NCI-H510A treated with DMSO at 0.1 percent for 48 hours (cell line): ENCODE data around the gene HMGXB3.
"Not testable (repeated sequence)": the region's sequence is repeated elsewhere in the genome, so short reads cannot be mapped to it uniquely, and the experiment has no call there.

Experiments used
- DNase-seq: peaks from one replicate; lab custom pipeline; 2025; lab: John Stamatoyannopoulos, UW

HMGXB3 gene

DNA sequence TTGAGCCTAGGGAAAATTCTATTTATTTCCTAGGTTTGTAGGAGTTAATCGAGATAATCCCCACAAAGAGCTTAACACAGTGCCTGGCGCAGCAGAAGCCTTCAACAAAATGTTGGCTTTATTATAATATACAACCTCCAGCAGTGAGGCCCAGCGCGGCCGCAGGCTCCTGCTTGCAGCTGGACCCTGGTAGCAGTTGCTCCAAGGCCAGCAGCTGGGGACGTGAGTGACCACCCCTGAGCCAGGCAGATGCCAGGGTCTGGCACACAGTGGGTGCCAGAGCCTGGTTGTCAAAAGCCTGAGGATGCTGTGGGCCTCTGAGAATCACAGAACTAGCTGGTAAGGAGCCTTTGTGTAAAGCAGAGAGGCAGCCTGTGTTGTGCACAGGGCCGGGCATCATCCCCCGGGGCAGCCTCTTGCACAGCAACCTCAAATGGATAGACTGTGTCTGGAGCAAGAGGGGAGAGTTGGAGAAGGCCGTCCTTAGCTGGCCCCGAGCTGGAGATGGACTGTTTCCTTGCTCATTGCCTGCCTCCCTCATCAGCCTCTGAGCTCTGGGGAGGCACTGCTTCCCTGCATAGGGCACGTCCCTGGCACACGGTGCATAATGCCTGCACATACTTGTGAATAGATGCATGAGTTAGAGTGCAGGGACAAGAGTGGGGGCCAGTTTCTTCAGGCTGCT lies 68.6 kb downstream of the HMGXB3 start:
- no peak for DNase-seq

DNA sequence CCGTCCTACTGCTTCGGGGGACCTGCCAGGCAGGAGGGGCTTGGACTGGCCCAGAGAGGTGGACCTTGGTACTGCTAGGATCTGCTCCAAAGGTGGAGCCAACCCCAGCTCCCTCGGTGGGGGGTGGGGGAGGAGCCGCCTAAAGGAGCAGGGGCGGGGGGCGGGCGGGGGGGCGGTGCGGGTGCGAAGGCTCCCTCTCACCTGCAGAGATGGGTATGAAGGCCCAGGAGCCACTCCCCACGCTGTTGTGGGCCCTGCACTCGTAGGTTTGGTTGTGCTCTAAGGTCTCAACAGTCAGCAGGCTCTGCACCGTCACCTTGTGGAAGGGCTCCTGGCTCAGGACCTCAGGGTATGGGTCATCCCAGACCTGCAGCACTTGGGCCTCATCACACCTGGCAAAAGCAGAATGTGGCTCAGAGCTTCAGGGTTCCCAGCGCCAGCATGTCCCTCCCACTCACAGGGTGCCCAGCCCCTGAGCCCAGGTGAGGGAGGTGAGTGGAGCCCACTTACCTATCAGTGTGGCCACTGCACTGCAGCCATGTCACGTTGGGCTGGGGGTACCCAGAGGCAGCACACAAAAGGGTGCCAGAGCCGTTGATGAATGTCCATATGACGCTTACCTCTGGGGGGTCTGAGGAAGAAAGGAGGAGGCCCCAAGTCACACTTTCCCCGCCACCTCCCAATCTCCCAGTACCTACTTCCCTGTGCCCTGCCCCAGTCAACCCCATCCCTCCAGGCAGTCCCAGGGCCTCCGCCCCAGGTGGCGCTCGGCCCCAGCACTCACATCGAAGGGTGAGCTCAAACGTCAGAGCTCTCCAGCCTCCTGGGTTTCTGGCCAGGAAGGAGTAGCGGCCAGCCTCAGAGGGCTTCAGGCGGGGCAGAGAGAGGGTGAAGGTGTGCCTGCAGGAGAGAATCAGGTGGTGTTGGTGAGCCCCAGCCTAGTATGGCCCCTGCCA lies 69.4 kb downstream of the HMGXB3 start:
- no peak for DNase-seq

DNA sequence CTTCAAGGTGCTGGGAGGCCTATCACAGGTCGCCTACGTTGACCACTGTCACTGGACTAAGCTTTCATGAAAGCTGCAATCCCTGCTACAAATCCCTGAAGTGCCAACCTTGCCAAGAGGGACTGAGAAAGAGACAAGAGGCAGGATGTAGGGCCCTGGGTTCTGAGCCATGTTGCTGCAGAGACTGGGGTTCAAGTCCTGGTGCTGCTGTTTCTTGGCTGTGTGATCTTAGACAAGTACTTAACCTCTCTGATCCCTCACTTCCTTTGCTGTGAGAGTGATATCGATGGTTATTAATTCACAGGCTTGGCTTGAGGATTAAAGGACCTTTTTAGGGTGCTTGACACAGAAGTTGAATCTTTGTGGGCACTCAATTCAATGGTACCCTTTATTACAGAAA lies 70.3 kb downstream of the HMGXB3 start:
- DNase-seq = no peak

DNA sequence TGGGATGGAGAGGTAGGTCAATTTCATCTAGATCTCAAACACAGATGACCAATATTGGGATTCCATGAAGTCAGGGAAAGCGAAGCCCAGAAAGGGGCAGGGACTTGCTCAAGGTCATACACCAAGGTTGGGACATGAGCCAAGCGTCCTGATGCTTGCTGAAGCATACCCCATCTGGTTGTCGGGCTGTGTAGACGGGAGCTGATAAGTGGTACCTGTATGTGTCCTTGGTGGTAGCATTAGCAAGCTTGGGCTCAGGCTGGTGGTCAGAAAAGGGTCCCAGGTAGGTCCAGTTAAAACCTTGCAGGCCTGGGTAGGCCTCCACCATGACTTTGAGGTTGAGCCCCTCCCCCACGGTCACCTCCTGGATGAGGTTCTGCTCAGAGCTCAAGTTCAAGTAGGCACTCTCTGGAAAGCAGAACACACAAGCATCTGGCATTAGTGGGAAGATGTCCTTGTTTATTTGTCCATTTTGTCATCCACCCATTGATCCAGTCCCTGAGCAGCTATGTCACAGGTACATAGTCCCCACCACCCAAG lies 72.6 kb downstream of the HMGXB3 start:
- no peak for DNase-seq

DNA sequence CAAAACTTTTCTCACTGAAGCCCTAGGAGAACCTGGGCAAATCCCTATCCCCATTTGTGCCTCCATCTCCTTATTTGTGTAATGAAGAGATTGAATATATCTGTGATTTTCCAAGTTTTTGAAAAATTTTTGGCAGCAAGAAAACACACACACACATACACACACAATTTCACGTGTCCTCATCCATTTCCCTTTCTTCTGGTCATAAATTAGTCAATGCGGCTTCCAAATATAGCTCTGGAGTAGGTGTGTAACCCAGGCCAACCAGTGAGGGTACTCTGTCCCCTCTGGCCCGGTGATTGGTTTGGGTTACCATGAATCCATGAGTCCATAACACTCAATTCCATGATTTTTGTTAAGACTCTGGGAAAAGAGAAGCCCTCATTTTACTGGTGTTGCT lies 73.1 kb downstream of the HMGXB3 start:
- no peak for DNase-seq

DNA sequence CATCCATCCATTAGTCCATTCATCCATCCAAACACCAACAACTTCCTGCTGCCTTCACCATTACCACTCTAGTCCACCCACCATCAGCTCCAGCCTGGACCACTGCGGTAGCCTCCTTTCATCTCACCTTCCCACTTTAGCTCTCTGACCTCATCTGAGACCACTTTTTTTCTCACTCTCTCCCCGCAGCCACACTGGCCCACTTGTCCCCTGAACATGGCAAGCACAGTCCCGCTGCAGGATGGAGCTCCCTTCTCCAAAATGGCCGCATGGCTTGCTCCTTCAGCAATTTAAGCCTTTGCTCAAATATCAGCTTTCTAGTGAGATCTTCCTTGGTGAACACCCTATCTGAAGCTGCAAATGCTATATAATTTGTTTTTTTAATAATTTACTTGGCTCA lies 74.7 kb downstream of the HMGXB3 start:
- DNase-seq = no peak

DNA sequence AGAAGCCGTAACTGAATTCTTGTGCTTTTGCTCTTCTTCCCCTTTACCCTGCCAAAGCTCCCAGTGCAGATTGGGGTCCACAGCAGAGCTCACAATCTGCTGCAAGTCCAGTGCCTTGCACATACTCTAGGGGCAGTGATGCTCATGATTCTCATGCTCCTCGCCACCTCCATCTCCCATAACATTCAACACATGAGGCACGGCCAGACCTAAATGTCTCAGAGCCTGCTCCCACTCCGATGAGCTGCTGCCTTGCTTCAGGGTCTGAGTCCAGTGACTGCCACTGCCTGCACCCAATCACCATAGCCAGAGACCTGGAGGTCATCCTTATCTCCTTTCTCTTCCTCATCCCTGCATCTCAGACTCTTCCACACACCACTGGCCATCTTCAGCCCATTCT lies 75.3 kb downstream of the HMGXB3 start:
- no peak for DNase-seq

DNA sequence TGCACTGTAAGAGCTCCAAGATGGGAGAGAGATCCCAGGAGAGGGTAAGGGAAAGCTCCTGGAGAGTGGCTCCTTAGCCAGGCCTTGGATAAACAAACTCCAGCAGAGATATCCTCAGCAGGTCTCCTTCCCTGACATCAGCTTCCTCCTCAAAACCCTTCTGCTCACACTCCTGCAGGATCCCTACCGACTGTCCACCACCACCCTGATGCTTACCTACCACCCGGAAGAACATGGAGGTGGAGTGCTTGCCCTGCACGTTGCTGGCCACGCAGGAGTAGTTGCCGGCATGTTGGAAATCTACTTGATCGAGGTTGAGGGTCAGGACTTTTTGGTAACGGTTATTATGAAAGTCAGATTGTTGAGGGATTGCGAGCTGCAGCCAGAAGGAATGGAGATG lies 76.5 kb downstream of the HMGXB3 start:
- DNase-seq = no peak

DNA sequence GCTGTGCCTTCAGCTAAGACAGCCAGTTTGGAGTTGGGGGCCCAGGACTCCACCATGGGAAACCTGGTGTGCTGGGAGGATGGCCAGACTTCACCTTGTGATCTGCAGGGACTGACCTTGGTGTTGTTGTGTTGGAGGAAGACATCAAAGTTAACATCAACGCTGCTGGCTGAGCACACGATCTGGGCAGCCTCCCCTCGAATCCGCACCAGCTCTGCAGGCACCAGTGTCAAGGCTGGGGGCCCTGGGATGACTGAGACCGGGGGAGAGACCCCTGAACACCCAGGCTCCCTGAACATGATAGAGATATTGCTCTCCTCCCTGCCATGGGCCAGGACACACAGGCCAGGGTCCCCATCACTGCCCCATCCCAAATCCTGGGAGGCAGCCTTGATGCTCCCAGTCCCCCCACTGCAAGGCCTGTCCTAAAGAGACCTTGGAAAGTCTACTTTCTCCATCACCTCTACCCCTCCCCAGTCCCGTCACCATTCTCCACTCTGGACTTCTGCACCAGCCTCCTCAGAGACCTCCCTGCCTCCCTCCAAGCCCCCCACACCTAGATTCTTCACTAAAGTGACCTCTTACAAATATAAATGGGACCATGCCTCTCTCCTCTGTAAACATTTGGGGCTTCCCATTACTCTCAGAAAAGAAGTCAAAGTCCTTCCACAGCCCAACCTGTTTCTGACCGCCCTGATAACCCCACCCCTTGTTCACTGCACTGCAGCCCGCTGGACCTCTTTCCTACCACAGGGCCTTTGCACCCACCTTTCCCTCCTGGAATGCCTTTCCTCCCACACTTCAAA lies 77.7 kb downstream of the HMGXB3 start:
- DNase-seq = no peak

DNA sequence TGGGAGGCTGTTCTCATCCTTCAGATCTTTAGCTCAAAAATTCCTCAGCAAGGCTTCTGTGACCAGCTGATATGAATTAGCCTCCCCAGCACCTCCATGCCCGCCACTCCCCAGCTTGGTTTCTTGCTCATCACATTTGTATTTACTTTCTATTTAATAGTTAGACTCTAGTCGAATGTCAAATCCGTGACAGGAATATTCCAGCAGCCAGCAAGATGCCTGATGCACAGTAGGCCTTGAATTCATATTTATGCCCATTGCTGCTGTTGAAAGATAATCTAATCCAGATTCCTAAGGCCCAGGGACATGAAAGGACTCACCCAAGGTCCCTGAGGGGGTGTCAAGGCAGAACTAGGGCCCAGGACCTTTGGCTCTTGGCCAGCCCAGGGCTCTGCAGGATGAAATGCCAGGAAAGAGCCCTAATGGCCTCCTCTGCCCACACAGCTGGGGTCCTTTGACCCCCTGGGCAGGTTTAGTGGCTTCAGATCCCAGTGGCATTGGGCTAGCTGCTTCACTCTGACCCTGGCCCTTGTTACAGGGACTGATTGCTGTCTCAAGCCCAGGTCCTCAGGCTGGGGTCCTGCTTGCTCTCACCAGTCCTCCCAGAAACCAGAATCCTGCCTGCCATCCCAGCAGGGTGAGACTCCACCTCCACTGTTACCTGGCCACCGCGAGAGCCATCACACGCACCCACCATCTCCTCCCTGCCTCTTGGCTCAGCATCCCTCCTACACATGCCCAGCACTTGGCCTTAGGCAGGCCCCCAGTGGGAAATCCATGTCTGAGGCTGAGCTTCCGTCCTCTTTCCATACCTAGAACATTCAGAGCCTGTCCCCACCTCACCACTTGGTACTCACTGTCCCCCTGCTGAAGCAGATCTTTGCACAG lies 78.5 kb downstream of the HMGXB3 start:
- DNase-seq = no peak

DNA sequence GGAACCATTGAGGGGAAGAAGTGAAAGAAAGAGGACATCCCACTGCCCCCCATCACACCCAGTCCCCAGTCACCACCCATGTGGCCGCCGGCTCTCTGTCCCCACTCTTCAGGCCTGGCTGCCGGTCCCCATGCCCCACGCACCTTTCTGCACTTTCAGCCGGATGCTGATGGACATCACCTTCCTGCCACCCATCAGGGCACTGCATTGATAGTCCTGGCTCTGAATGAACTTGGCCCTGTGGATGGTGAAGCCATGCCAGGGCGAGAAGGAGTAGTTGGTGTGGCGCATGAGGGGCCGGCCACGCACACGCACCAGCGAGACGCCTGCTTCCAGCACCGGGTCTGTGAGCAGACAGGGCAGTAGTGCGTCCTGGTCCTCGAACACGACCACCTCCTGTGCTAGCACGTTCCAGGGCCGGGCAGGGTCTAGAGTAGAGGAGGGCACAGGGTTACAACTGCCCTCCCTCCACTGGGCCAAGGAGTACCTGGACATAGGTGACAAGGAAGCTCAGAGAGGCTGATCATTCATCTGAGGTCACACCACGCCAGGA lies 79.4 kb downstream of the HMGXB3 start:
- DNase-seq = no peak

DNA sequence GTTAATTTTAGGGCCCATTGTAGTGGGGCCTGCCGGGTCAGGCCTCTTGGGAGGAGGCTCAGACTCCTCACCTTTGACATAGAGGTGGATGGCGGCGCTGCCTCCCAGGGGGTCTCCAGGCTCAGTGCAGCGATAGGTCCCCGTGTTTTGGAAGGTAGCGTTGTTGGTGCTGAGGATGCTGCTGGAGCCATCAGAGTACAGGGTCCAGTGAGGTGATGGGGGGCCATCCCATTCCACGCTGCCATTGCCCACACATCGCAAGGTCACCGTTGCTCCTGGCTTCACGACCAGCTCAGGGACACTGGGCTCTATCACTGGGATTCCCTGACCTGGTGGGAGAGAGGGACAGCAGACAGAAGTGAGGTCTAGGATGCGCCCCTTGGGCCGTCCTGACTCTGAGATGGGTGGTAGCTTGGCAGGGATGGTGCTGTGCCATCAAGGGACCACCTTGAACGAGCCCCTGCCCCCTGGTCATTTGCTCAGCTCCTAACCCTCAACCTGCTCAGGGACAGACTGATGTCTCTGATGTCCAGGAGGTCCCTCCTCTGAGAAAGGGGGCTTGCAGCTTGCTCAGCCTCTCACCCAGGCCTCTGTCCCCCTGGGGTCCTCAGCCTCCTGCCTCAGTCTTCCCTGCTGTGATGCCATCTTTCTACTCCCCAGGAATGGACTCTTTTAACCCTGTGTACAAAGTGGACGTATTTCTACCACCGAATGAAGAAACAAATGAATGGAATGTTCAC lies 80.3 kb downstream of the HMGXB3 start:
- DNase-seq = no peak

DNA sequence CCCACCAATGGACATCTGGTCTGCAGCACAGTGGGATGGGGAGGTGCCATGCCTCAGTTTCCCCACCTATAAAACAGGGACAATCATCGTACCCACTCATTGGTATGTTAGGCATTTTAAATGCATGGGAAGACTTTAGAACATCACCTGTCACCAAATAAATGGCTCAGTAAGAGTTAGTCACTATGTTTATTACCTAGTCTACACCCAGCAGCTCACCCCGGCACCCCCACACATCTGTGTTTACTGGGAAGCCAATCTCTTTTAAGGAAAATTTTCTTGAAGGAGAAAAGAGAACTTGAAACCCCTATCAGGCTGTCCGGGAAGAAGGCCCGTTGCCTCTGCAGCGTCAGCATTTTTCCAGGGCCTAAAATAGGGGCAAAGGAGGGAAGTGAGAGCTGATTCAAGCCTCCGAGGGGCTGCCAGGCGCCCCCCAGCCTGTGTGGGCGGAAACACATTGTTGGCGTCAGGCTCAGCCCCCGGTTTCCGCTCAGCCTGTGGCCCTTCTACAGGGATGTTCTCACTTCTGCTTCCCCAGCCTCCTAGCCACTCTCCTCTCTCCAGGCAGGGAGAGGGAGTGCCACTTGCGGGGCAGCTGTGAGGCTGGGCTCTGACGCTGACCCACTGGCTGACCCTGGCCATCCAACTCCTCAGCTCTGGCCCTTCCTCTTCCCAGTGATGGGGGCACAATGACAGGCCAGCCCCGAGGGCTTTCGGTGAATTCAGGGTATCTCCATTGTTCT lies 81.2 kb downstream of the HMGXB3 start:
- no peak for DNase-seq

DNA sequence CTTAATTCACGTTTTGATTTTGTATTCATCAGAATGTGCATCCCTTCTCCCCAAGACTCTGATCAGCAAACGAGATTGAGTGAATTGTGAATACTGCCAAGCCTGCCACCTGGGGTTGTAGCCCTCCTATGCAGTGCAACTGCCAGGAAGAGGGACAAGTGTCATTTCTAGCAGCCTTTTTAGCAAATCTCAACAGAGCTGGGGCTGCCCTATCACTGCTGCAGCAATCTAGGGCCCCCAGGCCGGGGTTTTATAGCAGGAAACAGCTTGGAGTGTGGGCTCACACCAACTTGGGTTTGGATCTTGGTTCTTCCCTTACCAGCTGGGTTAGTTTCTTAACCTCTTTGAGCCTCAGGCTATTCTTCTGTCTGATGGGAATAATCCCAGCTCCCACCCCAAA lies 81.8 kb downstream of the HMGXB3 start:
- DNase-seq = no peak

DNA sequence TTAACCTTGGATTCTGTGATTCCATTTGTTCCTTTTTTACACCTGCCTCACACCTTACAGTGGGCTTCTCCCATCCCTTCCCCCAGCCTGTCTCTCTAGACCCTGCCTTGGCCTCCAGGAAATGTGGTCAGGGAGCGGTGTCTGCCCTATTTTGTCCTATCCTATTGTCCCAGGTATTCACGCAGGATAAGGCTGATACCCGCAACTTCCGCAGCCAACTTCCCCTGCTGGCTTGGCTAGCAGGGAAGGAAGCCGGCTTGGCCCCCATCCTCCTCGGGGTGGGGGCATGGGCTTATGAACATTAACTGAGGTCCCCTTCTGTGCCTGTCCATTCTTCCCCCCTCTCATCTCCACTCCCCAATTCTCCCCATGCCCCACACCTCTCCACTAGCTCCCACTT lies 82.3 kb downstream of the HMGXB3 start:
- DNase-seq = no peak

DNA sequence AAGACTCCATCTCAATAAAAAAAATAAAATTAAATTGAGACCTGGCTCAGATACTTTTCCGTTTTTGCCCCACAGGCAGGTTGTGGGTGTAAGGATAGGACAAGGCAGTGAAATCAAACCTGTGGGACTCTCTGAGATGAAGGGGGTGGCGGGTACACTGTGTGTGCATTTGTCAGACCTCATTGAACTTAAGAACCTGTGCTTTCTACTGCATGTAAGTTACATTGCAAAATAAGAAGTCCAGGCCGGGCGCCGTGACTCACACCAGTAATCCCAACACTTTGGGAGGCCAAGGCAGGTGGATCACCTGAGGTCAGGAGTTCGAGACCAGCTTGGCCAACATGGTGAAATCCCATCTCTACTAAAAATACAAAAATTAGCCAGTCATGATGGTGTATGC lies 84.2 kb downstream of the HMGXB3 start:
- not testable (repeated sequence) for DNase-seq

DNA sequence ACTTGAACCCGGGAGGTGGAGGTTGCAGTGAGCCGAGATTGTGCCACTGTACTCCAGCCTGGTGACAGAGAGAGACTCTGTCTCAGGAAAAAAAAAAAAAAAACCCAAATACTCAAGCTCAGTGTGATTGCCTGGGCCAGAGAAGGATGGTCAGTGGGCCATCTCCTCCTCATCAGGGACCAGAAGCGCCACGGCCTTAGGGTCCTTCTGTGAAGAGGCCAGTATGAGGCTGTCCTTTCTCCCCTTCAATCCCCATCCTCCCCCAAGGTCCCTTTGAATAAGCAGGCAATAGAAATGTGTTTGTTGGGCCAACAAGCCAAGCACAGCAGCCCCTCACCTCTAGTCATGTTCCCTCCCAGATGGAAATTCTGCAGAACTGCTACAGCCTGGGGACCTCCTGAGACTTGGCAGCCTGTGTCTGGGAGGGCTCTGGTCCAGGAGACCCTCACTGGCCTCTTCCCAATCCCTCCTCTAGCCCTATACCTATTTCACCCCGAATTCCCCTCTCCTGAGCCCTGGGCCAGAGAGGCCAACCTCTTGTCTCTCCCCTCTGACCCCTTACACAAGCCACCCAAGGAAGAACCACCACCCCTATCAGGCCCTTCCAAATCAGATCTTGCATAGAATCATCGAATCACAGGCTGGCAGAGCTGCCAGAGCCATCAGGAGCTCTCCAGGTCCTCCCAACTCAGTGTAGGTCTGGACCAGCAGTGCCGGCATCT lies 84.8 kb downstream of the HMGXB3 start:
- no peak for DNase-seq

DNA sequence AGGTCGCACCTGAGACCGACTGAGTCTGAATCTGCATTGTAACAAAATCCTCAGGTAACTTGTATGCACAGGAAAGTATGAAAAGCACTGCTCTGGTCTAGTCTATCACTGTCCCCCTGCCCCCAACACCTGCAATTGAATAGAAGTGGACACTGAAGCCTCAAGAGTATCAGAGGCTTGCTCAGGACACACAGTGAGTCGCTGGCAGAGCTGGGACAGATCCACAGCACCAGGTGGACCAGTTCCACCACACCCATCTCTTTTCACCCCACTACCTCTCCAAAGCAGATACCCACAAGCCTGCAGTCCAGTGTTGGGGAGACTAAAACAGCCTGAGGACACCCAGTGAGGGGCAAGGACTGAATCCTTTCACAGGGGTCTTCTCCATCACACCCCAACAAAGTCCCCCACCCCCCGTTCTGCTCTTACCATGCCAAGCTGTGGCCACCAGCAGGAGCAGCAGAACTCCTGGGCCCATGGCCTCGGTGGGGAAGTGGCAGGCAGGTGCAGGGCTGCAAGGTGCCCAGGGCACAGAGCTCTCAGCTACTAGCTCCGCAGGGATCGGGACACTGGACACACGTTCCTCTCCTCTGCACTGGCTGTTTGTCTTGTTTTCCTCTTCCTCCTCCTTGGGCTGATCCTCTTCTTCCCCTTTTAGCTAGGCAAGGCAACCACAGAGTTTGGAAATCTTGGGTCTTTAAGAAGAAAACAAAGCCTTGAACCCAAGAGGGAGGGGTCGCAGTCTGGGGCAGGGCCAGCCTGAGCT lies 85.6 kb downstream of the HMGXB3 start, which contains the start of gene CSF1R:
Gene CSF1R (minus strand): TSS at position 605 of the 766 bp plus-strand sequence. CDS start 127 bp downstream, at position 478.
- no peak for DNase-seq
